Superior temporal gyrus (tissue), 1 donor: Measurements from ENCODE around the gene ADGRG6.

ENCODE experiments used
- DNase-seq: peaks from one replicate; pipeline ENCODE4 v3.0.0-alpha.2; 2016; ENCODE audit errors: extremely low spot score

ADGRG6 gene

GRCh38 chr6:142481466-142481865 lies 179.7 kb downstream of the ADGRG6 start:
- DNase-seq: no peak

- DNase-seq: no peak
These were observed 180.4 kb downstream of the ADGRG6 start for GRCh38 chr6:142482249-142482648.

- DNase-seq: no peak
These were observed 181.2 kb downstream of the ADGRG6 start for GRCh38 chr6:142482974-142483373.

- no peak for DNase-seq
These were observed 183.4 kb downstream of the ADGRG6 start for GRCh38 chr6:142485256-142485655.

GRCh38 chr6:142489722-142490610 lies 188.2 kb downstream of the ADGRG6 start:
- no peak for DNase-seq
